ENCODE measurements around the gene ADAMTS9.

GRCh38 chr3:64681015-64681414 is 6.8 kb downstream of the ADAMTS9 start:
- no peak for TF ChIP-seq CTCF (IDR thresholded peaks at IDR 0.05; ENCODE audit: low read depth, low read length)
- no peak for TF ChIP-seq EZH2phosphoT487 (IDR thresholded peaks at IDR 0.05; ENCODE audit: low read depth)

Data from OCI-LY3 (cell line).